SU-DHL-6 (cell line): ENCODE measurements around the gene CAV1.

Experiments used
- H2AFZ ChIP-seq: fragments of 200-600 bp; sonication (generic); 2 replicates; pipeline ENCODE4 v1.6.1; 2014; ENCODE audit warnings: low read depth, mild to moderate bottlenecking, moderate library complexity, mixed read lengths, antibody characterized with exemption, low read length; ENCODE audit not compliant: severe bottlenecking
- H3F3A ChIP-seq: fragments of 200-600 bp; shearing (Covaris generic); 2 replicates; pipeline ENCODE4 v1.6.0; 2016; ENCODE audit warnings: antibody characterized with exemption, mild to moderate bottlenecking; ENCODE audit not compliant: insufficient read depth
- H3K27ac ChIP-seq: fragments of 200-600 bp; sonication (generic); 2 replicates; pipeline ENCODE4 v1.5.1; 2016; ENCODE audit warnings: low read depth, mild to moderate bottlenecking, low read length, moderate library complexity, mixed read lengths
- H3K27me3 ChIP-seq: fragments of 200-600 bp; sonication (generic), shearing (Covaris generic); 2 replicates; pipeline ENCODE4 v1.6.0; 2014; ENCODE audit warnings: mild to moderate bottlenecking, low read length
- H3K36me3 ChIP-seq: fragments of 200-600 bp; sonication (generic); 2 replicates; pipeline ENCODE4 v1.6.1; 2014; ENCODE audit warnings: mild to moderate bottlenecking, low read length, mixed read lengths
- H3K4me2 ChIP-seq: fragments of 300-600, 200-600 bp; shearing (Covaris generic), sonication (generic); 2 replicates; pipeline ENCODE4 v1.6.0; 2014; ENCODE audit warnings: low read length, low read depth, mild to moderate bottlenecking; ENCODE audit not compliant: poor library complexity, severe bottlenecking
- H3K4me3 ChIP-seq: fragments of 200-600 bp; sonication (generic); 2 replicates; pipeline ENCODE4 v1.5.1; 2014; ENCODE audit warnings: antibody characterized with exemption, low read length, mild to moderate bottlenecking, mixed read lengths; ENCODE audit not compliant: insufficient read depth, poor library complexity, severe bottlenecking
- H3K79me2 ChIP-seq: fragments of 200-600 bp; sonication (generic); 2 replicates; pipeline ENCODE4 v1.6.1; 2014; ENCODE audit warnings: mild to moderate bottlenecking, low read length, moderate library complexity; ENCODE audit not compliant: insufficient read depth
- H3K9ac ChIP-seq: fragments of 200-600 bp; sonication (generic); 2 replicates; pipeline ENCODE4 v1.7.0; 2014; ENCODE audit warnings: mild to moderate bottlenecking, low read length
- H3K9me2 ChIP-seq: fragments of 200-600 bp; sonication (generic); replicated peaks from 2 replicates; pipeline ENCODE4 v1.6.1; 2014; ENCODE audit warnings: low read length; ENCODE audit not compliant: insufficient read depth
- H3K9me3 ChIP-seq: fragments of 200-600 bp; sonication (generic); 2 replicates; pipeline ENCODE4 v1.6.1; 2014; ENCODE audit warnings: low read length, mixed read lengths; ENCODE audit not compliant: insufficient read depth
- H4K20me1 ChIP-seq: fragments of 200-600 bp; sonication (generic); 2 replicates; pipeline ENCODE4 v1.6.1; 2014; ENCODE audit warnings: low read depth, mild to moderate bottlenecking, antibody characterized with exemption, low read length, moderate library complexity, mixed read lengths
- EZH2phosphoT487 ChIP-seq: fragments of 200-600 bp; sonication (generic), shearing (Covaris generic); conservative IDR thresholded peaks from 2 replicates; pipeline ENCODE4 v1.6.1; 2018; ENCODE audit warnings: mild to moderate bottlenecking, antibody characterized with exemption, low read length, moderate library complexity, mixed read lengths
- TF ChIP-seq, protein P1 (sequence below): fragments of 200-600 bp; sonication (generic); IDR thresholded peaks from one replicate; pipeline ENCODE4 v1.5.1; 2017; ENCODE audit warnings: antibody characterized with exemption, mild to moderate bottlenecking, low read length, moderate library complexity; ENCODE audit not compliant: insufficient read depth, poor library complexity, severe bottlenecking

The CAV1 gene

GRCh38 chr7:116546054-116546453, 21.2 kb downstream of the CAV1 start:
- no peaks in the 10 kb centered on the region for H3K79me2 ChIP-seq

GRCh38 chr7:116546916-116547315, 22.1 kb downstream of the CAV1 start:
- H3K9me2 ChIP-seq = no peaks in the 10 kb centered on the region
- H2AFZ ChIP-seq = no peak overlapping the region
- no peak overlapping the region for H3K9ac ChIP-seq
- no peak for TF ChIP-seq EZH2phosphoT487
- TF ChIP-seq, protein P1, sequence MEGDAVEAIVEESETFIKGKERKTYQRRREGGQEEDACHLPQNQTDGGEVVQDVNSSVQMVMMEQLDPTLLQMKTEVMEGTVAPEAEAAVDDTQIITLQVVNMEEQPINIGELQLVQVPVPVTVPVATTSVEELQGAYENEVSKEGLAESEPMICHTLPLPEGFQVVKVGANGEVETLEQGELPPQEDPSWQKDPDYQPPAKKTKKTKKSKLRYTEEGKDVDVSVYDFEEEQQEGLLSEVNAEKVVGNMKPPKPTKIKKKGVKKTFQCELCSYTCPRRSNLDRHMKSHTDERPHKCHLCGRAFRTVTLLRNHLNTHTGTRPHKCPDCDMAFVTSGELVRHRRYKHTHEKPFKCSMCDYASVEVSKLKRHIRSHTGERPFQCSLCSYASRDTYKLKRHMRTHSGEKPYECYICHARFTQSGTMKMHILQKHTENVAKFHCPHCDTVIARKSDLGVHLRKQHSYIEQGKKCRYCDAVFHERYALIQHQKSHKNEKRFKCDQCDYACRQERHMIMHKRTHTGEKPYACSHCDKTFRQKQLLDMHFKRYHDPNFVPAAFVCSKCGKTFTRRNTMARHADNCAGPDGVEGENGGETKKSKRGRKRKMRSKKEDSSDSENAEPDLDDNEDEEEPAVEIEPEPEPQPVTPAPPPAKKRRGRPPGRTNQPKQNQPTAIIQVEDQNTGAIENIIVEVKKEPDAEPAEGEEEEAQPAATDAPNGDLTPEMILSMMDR = no peak
- no peak overlapping the region for H3K4me3 ChIP-seq
- H3K9me3 ChIP-seq = no peaks in the 10 kb centered on the region
- no peaks in the 10 kb centered on the region for H3F3A ChIP-seq
- H3K27ac ChIP-seq = no peak overlapping the region
- H3K79me2 ChIP-seq = no peaks in the 10 kb centered on the region
- no peaks in the 10 kb centered on the region for H3K27me3 ChIP-seq
- no peak overlapping the region for H3K4me2 ChIP-seq
- no peaks in the 10 kb centered on the region for H4K20me1 ChIP-seq
- H3K36me3 ChIP-seq = no peaks in the 10 kb centered on the region

More at GRCh38 chr7:116546054-116546453, 21.2 kb downstream of the CAV1 start:
- H3K27me3 ChIP-seq = no peaks in the 10 kb centered on the region
- H3K9ac ChIP-seq = no peak overlapping the region
- no peaks in the 10 kb centered on the region for H3K9me2 ChIP-seq
- H3K4me3 ChIP-seq = no peak overlapping the region
- H2AFZ ChIP-seq = no peak overlapping the region
- no peak overlapping the region for H3K4me2 ChIP-seq
- H3K27ac ChIP-seq = no peak overlapping the region
- H3F3A ChIP-seq = no peaks in the 10 kb centered on the region
- H3K9me3 ChIP-seq = no peaks in the 10 kb centered on the region
- TF ChIP-seq, protein P1 = no peak
- TF ChIP-seq EZH2phosphoT487 = no peak
- no peaks in the 10 kb centered on the region for H3K36me3 ChIP-seq
- H4K20me1 ChIP-seq = no peaks in the 10 kb centered on the region

GRCh38 chr7:116547347-116547746, 22.5 kb downstream of the CAV1 start:
- H2AFZ ChIP-seq = no peak overlapping the region
- H3K36me3 ChIP-seq = no peaks in the 10 kb centered on the region
- no peak for TF ChIP-seq EZH2phosphoT487
- TF ChIP-seq, protein P1 = no peak
- H3K79me2 ChIP-seq = no peaks in the 10 kb centered on the region
- H3K9me2 ChIP-seq = no peaks in the 10 kb centered on the region
- H3K27ac ChIP-seq = no peak overlapping the region
- no peak overlapping the region for H3K4me3 ChIP-seq
- no peak overlapping the region for H3K4me2 ChIP-seq
- no peaks in the 10 kb centered on the region for H3K27me3 ChIP-seq
- H3K9me3 ChIP-seq = no peaks in the 10 kb centered on the region
- no peaks in the 10 kb centered on the region for H3F3A ChIP-seq
- H3K9ac ChIP-seq = no peak overlapping the region
- no peaks in the 10 kb centered on the region for H4K20me1 ChIP-seq

DNA sequence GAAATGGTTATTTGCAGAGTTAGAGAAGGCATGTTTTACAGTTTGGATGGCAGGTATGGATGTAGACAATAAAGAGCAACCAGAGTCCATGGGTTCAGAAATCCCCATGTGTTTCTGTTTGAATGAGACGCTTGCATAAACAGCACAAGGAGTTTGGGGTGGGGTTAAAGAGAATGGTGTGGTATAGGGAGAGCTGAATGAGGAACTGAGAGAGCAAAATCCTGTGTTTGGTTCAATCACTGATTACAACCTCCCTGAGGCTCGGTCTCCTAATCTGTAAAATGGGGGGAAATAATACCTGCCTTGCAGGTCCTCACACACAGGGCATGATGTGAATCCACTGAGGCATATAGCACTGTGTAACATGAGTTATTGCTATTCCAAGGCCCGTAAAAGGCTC, 23.7 kb downstream of the CAV1 start:
- Histone ChIP-seq H3K9me2 (no peaks in the 10 kb centered on the region), H3K27me3 (no peaks in the 10 kb centered on the region), H3K36me3 (no peaks in the 10 kb centered on the region), H3K4me3 (no peak overlapping the region), H3K27ac (no peak overlapping the region), H3K9ac (no peak overlapping the region), H4K20me1 (no peaks in the 10 kb centered on the region), H3K79me2 (no peaks in the 10 kb centered on the region), H2AFZ (no peak overlapping the region), H3K9me3 (no peaks in the 10 kb centered on the region), H3K4me2 (no peak overlapping the region), H3F3A (no peaks in the 10 kb centered on the region)
- no peak for TF ChIP-seq EZH2phosphoT487
- TF ChIP-seq, protein P1 = no peak
